DMS153 treated with DMSO at 0.1 percent for 48 hours (cell line): ENCODE measurements around the gene NAT8L.
"Not testable (repeated sequence)": the region's sequence is repeated elsewhere in the genome, so short reads cannot be mapped to it uniquely, and the experiment has no call there.

Source experiments
- DNase-seq: peaks from one replicate; lab custom pipeline; 2025; ENCODE audit not compliant: unreplicated experiment; lab: John Stamatoyannopoulos, UW

Gene NAT8L

DNA sequence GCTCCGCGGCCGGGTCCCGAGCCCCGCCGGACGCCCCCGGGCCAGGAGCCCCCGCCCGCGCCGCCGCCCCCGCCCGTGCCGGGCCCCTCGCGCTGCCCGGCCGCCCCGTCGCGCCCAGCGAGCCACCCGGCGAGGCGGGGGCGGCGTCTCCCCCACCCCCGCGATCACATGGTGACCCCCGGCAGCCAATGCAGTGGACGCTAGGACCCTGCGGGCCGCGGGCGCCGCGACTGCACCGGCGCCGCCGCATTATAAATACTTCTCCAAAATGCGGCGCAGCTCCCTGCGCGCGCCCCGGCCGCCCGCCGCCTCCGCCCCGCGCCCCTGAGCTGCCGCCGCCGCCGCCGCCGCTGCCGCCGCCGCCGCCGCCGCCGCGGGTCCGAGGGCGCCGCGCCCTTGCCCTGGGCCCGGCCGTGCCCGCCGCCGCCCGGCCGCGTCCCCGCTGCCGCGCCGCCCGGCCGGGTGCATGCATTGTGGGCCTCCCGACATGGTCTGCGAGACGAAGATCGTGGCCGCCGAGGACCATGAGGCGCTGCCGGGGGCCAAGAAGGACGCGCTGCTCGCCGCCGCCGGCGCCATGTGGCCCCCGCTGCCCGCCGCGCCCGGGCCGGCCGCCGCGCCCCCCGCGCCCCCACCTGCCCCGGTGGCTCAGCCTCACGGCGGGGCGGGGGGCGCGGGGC lies at the start of gene NAT8L:
Gene NAT8L, plus strand, starts transcription at position 282 of the 680 bp plus-strand sequence. Its CDS starts 185 bp downstream, at position 467.
- DNase-seq: no peak

DNA sequence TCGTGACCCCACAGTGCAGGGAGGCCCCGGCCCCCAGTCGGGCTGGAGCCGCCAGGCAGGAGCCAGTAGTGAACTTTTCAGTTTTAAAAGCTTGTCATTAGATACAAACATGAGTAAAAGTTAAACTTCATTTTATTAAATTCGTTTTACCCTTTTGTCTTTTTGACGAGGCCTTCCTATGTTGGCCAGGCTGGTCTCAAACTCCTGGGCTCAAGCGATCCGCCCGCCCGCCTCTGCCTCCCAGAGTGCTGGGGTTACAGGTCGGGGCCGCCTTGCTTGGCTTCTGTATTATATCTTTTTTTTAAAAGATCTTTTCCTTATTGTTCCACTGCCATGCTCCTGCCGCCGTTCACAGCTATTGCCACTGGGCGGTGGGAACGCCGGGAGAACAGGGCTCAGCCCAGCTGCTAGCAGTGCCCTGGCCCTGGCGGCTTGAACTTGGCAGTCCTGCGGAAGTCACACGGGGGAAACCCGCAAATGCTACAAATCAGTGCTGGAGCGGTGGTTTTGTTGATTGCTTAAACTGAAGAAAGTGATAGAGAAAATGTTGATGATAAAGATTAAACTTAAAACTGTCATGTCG lies 49.4 kb upstream of the NAT8L start:
- DNase-seq: peak; percentile 13

DNA sequence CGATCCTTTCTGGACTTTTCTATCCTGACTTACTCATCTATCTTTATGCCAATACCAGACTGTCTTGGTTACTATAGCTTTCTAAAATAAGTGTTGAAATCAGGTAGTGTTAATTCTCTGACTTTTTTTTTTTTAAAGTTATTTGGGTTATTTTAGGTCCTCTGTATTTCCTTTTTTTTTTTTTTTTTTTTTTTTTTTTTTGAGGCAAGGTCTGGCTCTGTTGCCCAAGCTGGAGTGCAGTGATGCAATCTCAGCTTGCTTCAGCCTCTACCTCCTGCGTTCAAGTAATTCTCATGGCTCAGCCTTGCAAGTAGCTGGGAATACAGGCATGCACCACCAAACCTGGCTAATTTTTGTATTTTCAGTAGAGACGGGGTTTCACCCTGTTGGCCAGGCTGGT lies 47.5 kb upstream of the NAT8L start:
- no peak for DNase-seq

DNA sequence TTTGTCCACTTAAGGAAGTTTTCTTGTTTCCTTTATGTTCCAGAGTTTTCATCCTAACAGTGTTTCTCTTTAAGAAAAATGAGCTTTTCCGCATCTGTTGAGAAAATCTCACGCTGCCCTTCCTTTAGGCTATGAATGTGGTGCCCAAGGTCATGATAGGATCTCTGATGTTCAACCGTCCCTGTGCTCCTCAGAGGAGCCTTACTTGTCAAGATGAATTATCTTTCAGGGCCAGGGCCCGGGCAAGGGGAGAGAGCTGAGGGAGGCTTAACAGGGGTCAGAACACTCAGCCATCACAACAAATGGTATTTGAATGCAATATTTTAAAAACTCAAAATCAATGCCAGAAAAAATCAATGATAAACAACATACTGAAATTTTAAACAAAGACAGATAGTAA lies 44.1 kb upstream of the NAT8L start:
- no peak for DNase-seq

DNA sequence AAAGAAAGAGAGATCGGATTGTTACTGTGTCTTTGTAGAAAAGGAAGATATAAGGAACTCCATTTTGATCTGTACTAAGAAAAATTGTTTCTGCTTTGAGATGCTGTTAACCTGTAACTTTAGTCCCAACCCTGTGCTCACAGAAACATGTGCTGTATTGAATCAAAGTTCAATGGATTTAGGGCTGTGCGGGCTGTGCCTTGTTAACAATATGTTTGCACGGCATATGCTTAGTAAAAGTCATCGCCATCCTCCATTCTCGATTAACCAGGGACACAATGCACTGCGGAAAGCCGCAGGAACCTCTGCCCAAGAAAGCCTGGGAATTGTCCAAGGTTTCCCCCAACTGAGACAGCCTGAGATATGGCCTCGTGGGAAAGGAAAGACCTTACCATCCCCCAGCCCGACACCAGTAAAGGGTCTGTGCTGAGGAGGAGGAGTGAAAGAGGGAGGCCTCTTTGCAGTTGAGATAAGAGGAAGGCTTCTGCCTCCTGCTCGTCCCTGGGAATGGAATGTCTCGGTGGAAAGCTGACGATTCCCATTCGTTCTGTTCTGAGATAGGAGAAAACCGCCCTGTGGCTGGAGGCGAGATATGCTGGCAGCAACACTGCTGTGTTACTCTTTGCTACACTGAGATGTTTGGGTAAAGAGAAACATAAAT lies 37.6 kb upstream of the NAT8L start:
- not testable (repeated sequence) for DNase-seq

GRCh38 chr4:2024683-2025082 lies 34.4 kb upstream of the NAT8L start:
- DNase-seq: no peak

DNA sequence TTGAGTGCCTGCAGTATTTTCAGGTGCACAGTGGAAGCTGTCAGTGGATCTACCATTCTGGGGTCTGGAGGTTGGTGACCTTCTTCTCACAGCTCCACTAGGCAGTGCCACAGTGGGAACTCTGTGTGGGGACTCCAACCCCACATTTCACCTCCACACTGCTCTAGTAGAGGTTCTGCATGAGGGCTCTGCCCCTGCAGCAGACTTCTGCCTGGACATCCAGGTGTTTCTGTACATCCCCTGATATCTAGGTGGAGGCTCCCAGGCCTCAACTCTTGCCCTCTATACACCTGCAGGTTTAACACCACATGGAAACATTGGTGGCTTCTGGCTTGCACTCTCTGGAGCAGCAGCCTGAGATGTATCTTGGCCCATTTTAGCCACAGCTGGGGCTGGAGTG lies 33.3 kb upstream of the NAT8L start:
- no peak for DNase-seq

DNA sequence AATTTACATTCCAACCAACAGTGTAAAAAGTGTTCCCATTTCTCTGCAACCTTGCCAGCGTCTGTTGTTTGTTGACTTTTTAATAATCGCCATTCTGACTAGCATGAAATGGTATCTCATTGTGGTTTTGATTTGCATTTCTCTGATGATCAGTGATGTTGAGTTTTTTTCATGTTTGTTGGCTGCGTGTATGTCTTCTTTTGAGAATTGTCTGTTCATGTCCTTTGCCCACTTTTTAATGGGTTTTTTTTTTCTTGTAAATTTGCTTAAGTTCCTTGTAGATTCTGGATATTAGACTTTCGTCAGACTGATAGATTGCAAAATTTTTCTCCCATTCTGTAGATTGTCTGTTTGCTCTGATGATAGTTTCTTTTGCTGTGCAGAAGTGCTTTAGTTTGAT lies 32.0 kb upstream of the NAT8L start:
- DNase-seq: not testable (repeated sequence)

DNA sequence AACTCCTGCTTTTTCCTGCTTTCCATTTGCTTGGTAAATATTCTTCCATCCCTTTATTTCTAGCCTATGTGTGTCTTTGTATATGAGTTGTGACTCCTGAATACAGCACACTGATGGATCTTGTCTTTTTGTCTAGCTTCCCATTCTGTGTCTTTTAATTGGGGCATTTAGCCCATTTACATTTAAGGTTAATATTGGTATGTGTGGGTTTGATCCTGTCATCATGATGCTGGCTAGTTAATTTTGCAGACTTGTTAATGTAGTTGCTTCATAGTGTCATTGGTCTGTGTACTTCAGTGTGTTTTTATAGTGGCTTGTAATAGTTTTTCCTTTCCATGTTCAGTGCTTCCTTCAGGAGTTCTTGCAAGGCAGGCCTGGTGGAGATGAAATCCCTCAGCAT lies 28.0 kb upstream of the NAT8L start:
- not testable (repeated sequence) for DNase-seq

DNA sequence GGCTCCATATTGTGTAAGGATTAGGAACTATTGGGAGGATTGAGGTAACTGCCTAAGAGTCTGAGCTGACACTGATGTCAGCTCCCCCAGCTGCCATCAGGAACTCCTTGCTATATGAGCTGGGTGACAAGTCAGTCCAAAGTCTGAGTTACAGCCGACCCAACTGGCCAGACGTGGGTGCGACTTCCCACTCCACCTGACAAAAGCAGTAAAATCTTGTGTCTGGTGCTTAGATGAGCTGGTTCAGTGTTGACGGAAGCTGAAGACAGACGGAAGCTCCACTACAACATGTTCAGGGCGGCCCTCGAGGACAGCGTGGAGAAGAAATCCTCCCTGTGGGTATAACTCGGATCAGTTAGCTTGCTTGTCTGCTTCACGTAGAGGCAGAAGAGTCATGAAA lies 22.8 kb upstream of the NAT8L start:
- no peak for DNase-seq

DNA sequence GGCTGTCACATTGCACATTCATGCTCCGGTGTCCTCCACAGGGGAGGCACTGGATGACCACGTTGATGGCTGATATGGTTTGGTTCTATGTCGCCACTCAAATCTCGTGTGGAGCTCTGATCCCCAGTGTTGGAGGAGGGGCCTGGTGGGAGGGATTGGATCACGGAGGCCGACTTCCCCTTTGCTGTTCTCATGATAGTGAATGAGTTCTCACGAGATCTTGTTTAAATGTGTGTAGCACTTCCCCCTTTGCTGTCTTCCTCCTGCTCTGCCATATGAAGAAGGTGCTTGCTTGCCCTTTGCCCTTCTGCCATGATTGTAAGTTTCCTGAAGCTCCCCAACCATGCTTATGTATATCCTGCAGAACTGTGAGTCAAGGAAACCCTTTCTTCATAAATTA lies 22.3 kb upstream of the NAT8L start:
- no peak for DNase-seq

GRCh38 chr4:2040391-2041238 lies 18.5 kb upstream of the NAT8L start:
- DNase-seq: no peak

GRCh38 chr4:2041239-2042130 lies 17.6 kb upstream of the NAT8L start:
- DNase-seq: no peak

DNA sequence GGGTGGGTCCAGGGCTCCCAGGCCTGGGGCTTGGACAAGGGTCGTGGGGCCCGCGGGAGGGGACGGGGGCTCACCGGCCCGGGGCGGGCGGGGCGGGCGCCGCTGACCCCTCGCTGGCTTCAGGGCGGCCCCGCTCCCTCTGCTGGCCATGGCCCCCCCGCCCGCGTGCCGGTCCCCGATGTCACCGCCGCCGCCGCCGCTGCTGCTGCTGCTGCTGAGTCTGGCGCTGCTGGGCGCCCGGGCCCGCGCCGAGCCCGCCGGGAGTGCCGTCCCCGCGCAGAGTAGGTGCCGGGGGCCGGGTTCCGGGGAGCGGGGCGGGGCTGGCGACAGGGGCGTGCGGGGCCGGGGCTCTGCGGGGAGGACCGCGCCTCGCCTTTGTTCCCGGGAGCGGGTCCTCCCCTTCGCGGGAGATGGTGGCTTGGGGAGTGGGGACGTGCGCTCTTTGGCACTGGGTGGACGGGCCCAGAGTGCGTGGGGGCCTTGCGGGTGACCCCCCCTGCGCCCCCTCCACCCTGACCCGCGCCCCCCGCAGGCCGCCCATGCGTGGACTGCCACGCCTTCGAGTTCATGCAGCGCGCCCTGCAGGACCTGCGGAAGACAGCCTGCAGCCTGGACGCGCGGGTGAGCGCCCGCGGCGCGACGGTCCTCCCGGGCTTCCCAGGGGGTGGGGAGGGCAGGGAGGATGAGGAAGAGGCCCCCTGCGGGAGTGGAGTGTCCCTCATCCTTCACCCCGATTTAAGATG lies 16.8 kb upstream of the NAT8L start:
- DNase-seq: no peak

DNA sequence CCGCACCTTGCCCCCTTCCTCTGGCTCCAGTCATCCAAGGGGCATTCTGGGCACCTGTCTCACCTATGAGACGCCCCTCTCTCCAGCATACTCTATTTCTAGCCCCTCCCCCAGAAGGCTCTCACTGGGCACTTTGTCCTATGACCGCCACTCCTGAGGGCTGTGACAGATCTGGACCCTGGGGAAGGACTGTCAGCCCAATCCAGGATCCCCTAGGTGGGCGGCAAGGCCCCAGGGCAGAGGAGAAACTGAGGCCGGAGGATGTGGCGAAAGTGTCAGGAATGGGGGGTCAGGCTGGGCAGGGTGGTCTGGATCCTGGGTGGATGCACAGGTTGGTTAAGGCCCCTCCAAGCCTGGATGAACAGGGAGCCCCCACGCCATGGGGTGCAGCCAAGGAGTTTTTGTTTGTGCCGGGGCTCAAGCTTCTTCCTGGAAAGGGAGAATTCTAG lies 16.2 kb upstream of the NAT8L start:
- DNase-seq: no peak

- DNase-seq: no peak
Observed at GRCh38 chr4:2043396-2044118, 15.6 kb upstream of the NAT8L start.

DNA sequence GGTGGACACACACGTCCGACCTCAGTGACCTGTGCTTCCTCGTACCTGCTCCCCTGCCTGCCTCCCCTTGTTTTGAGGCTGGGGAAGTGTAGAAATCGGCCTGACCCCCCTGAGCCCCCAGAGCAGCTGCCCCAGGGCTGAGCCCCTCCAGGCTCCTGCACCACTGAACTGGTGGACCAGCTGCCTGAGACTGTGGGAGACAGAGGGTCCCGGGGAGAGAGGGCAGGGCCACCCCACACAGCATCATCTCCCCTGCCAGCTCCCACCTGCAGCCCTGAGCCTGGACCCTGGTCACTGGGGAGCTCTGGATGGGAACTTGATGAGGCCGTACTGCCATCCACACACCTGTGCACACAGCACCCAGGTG lies 15.0 kb upstream of the NAT8L start:
- DNase-seq: no peak

- DNase-seq: no peak
Observed at GRCh38 chr4:2044542-2045517, 14.3 kb upstream of the NAT8L start.
